Suprapubic skin (tissue), 4 donors: ENCODE measurements around the gene NATD1. TPM values are rescaled to one million over a fixed set of nuclear protein-coding genes. Genes with fewer than 3 reads are reported as not detected.

ENCODE experiments used
- DNase-seq, 2 donors: peaks; one replicate each; pipeline ENCODE4 v3.0.0-alpha.2; 2019; ENCODE audit warnings: low spot score in 2 of 2
- H3K27ac ChIP-seq: fragments of 200-600 bp; sonication (generic); one replicate; pipeline ENCODE4 v1.5.1; 2019
- H3K27me3 ChIP-seq: fragments of 200-600 bp; sonication (generic); one replicate; pipeline ENCODE4 v1.5.1; 2019
- H3K36me3 ChIP-seq: fragments of 200-600 bp; sonication (generic); one replicate; pipeline ENCODE4 v1.5.1; 2019
- H3K4me1 ChIP-seq: fragments of 200-600 bp; sonication (generic); one replicate; pipeline ENCODE4 v1.5.1; 2019
- H3K4me3 ChIP-seq: fragments of 200-600 bp; sonication (generic); one replicate; pipeline ENCODE4 v1.5.1; 2019; ENCODE audit warnings: mild to moderate bottlenecking
- H3K9me3 ChIP-seq: fragments of 200-600 bp; sonication (generic); one replicate; pipeline ENCODE4 v1.5.1; 2019
- CTCF ChIP-seq, 2 donors: fragments of 200-600 bp in 1 of 2; fragments of 450-650 bp in 1 of 2; sonication (generic) in 1 of 2; IDR thresholded peaks; one replicate each; pipeline ENCODE4 v1.5.1; 2016 to 2019; ENCODE audit warnings: antibody characterized with exemption in 2 of 2, mild to moderate bottlenecking in 1 of 2, moderate library complexity in 1 of 2
- EP300 ChIP-seq: sonication (generic); formaldehyde crosslinking; IDR thresholded peaks from one replicate; pipeline ENCODE4 v1.6.1; 2017; ENCODE audit warnings: antibody characterized with exemption
- POLR2A ChIP-seq, 2 donors: fragments of 450-650 bp; IDR thresholded peaks; one replicate each; pipeline ENCODE4 v1.6.1; 2017; ENCODE audit warnings: antibody characterized with exemption in 2 of 2, mild to moderate bottlenecking in 2 of 2, moderate library complexity in 2 of 2
- POLR2AphosphoS5 ChIP-seq, 3 donors: sonication (generic); formaldehyde crosslinking; IDR thresholded peaks; one replicate each; pipeline ENCODE4 v1.6.1; 2017; ENCODE audit warnings: antibody characterized with exemption in 3 of 3
- WGBS: methylation state at CpG from one replicate; pipeline ENCODE4 v1.1.5; 2018; 5-methylcytosine and 5-hydroxymethylcytosine counted together
- total RNA-seq, 4 donors: library from RNA; depleted of rRNA; stranded (reverse); fragments of >200 nt; gene quantifications; one replicate each; pipeline ENCODE4 v1.1.0, GENCODE V29; 2016

NATD1 gene
- total RNA-seq, 4 donors from 2014 or later: 11.2 to 21.1 (median 14.6) TPM

- no peak overlapping the region for H3K27ac ChIP-seq
- 51% methylated on average over 11 of the region's 13 CpGs for WGBS
Observed at GRCh38 chr17:21298983-21299519, 45.8 kb upstream of the NATD1 start.

DNA sequence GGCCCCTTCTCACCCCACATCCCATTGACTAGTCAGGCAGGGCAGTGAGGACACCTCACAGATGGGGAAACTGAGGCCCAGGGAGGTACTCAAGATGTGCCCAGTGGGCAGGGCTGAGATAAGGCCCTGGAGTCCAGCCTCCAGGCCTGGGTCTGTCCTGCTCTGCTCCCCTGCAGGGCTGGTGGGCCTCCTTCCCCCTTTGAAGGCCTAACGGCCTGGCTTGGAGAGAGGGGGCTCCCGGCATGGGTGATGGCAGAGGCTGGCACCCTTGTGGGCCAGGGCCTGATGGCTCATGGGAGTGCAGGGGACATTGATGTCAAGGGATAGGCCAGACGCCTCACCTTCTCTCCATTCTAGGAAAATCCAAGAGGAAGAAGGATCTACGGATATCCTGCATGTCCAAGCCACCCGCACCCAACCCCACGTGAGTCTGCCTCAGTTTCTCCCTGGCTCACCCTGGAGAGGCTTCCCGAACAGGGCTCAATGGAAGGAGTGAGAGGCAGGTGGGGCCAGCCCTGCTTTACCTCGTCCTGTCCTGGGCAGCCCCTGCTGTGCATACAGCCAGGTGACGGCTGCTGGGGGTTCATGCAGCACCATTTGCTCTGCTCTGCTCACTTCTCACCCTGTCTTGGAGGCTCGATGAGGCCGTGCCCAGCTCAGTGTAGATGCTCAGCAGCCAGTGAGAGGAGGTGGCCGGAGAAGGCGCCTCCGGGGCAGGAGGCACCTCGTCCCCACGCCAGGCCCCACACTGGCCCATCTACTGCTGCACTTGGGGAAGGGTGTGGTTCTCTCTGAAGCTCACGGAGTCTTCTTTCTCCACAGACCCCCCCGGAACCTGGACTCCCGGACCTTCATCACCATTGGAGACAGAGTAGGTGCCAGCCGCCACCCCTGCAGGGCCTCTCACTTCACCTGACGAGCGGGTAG lies 45.1 kb upstream of the NATD1 start:
- TF ChIP-seq CTCF (IDR thresholded peaks at IDR 0.05) (no peak), EP300 (no peak), POLR2AphosphoS5 (IDR thresholded peaks at IDR 0.05) (no peak), POLR2A (IDR thresholded peaks at IDR 0.05) (no peak)
- no peaks in the 10 kb centered on the region for H3K27me3 ChIP-seq
- DNase-seq: no peak
- peaks cover 53% of the 10 kb centered on the region for H3K36me3 ChIP-seq
- H3K9me3 ChIP-seq: no peaks in the 10 kb centered on the region
- H3K4me3 ChIP-seq: no peak overlapping the region
- peaks cover 28% of the 10 kb centered on the region for H3K4me1 ChIP-seq
- H3K27ac ChIP-seq: no peak overlapping the region
- 77% methylated on average over 21 of the region's 22 CpGs for WGBS

More at GRCh38 chr17:21298983-21299519, 45.8 kb upstream of the NATD1 start:
- Histone ChIP-seq H3K9me3 (no peaks in the 10 kb centered on the region), H3K27me3 (no peaks in the 10 kb centered on the region), H3K4me1 (peaks cover 28% of the 10 kb centered on the region), H3K4me3 (no peak overlapping the region), H3K36me3 (peaks cover 60% of the 10 kb centered on the region)
- no peak for TF ChIP-seq POLR2AphosphoS5 (IDR thresholded peaks at IDR 0.05)
- no peak for TF ChIP-seq POLR2A (IDR thresholded peaks at IDR 0.05)
- no peak for TF ChIP-seq EP300
- TF ChIP-seq CTCF (IDR thresholded peaks at IDR 0.05): no peak
- no peak for DNase-seq

- no peak overlapping the region for H3K4me3 ChIP-seq
- no peaks in the 10 kb centered on the region for H3K27me3 ChIP-seq
- no peak overlapping the region for H3K27ac ChIP-seq
- 67% methylated on average over 10 of the region's 10 CpGs for WGBS
- H3K4me1 ChIP-seq: peaks cover 28% of the 10 kb centered on the region
- peaks cover 46% of the 10 kb centered on the region for H3K36me3 ChIP-seq
- no peaks in the 10 kb centered on the region for H3K9me3 ChIP-seq
- no peak for DNase-seq
- no peak for TF ChIP-seq EP300
- no peak for TF ChIP-seq POLR2A (IDR thresholded peaks at IDR 0.05)
- no peak for TF ChIP-seq CTCF (IDR thresholded peaks at IDR 0.05)
- no peak for TF ChIP-seq POLR2AphosphoS5 (IDR thresholded peaks at IDR 0.05)
Observed at GRCh38 chr17:21297597-21297996, 44.4 kb upstream of the NATD1 start.

DNA sequence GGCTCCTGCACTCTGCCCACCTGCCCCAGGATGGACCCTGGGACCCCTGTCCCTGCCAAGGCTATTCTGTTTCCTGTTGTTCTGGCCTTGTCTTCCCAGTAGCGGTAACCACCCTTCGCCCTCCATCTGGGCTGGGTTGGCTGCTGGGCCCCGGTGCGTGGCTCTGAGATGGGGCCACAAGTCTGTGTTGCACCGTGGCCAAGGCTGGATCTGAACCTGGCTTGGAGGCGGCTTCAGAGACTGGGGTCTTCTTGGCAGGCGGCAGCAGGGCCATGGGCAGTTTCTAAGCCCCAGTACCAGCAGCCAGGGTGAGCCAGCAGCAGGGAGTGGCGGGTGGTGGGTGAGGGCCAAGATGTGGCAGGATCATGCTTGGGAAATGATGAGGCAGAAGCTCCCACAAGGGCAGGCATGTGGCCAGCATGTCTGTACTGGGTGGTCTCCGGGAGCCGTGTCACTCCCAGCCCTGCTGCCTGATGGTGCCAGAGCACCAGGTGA lies 43.9 kb upstream of the NATD1 start:
- Histone ChIP-seq H3K4me3 (no peak overlapping the region), H3K27ac (no peak overlapping the region), H3K9me3 (no peaks in the 10 kb centered on the region), H3K36me3 (peaks cover 43% of the 10 kb centered on the region), H3K27me3 (no peaks in the 10 kb centered on the region), H3K4me1 (peaks cover 28% of the 10 kb centered on the region)
- 62% methylated on average over 10 of the region's 10 CpGs for WGBS
- TF ChIP-seq POLR2AphosphoS5 (IDR thresholded peaks at IDR 0.05) (no peak), EP300 (no peak), CTCF (IDR thresholded peaks at IDR 0.05) (no peak), POLR2A (IDR thresholded peaks at IDR 0.05) (no peak)
- no peak for DNase-seq
